ENCODE results near the gene HMHB1. TPM values are rescaled to one million over a fixed set of nuclear protein-coding genes. Genes with fewer than 3 reads are reported as not detected.
"Not testable (repeated sequence)": the region's sequence is repeated elsewhere in the genome, so short reads cannot be mapped to it uniquely, and the experiment has no call there.

The HMHB1 gene
- total RNA-seq, 2 donors from 2014 or later, result not detected

DNA sequence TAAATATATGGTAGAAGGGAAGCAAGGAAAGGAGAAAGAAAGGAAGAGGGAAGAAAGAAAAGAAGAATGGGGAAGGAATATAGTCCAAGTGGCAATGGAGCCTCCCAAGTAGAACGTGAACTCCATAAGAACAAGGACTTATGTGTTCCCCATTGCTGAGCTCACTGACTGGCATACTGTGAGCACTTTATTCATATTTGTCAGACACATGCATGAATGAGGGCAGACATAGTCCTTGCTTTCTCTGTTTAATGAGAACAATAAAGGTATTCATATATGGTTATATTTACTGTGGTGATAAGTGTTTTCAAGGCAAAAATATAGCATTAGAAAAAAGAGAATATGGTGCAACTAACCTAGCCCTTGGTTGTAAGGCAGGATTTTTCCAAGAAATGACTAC, 23.6 kb upstream of the HMHB1 start:
- Mint-ChIP-seq H3K27ac (no peak overlapping the region), H3K4me3 (no peak overlapping the region), H3K27me3 (peaks cover 7% of the 10 kb centered on the region), H3K36me3 (ENCODE audit: low read depth) (no peaks in the 10 kb centered on the region), H3K4me1 (no peaks in the 10 kb centered on the region)
- ATAC-seq (no peak), DNase-seq (no peak)
- no peaks in the 10 kb centered on the region for H3K9me3 ChIP-seq (ENCODE audit: control insufficient read depth, low read length, poor library complexity, severe bottlenecking)

DNA sequence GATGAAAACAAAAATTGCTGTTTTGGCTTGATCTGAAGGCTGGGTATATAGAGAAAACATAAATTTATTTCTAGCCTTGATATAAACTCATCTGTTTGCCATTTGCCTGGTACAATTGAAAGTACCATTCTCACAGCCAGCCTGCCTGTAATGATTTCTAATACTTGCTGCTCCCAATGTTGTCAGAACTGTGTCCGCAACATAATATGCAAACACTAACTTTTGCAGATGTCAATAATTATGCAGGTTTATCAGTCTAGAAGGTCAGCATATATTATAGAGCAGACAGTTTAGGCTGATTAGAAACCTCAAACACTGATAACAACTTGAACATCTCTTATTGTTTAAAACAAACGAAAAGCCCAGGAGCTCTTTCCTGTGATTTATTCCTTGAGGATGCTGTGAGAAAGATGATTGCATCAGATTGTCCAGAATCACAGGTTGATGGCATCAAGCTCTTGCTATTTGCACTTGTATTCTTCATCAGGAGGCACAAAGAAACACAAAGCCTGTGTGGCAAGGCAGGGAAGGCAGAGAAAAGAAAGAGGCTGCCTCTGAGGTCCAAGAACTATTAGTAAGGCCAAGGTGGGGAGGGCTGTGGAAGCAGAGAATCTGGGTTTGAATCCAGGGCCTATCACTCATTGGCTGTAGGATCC, 21.4 kb upstream of the HMHB1 start:
- ATAC-seq (no peak), DNase-seq (no peak)
- no peak overlapping the region for H3K27ac Mint-ChIP-seq
- H3K9me3 ChIP-seq (ENCODE audit: control insufficient read depth, low read length, poor library complexity, severe bottlenecking), result no peaks in the 10 kb centered on the region
- H3K4me1 Mint-ChIP-seq, result no peaks in the 10 kb centered on the region
- H3K27me3 Mint-ChIP-seq, result peaks cover 23% of the 10 kb centered on the region
- H3K4me3 Mint-ChIP-seq, result no peak overlapping the region
- H3K36me3 Mint-ChIP-seq (ENCODE audit: low read depth), result no peaks in the 10 kb centered on the region

GRCh38 chr5:143791848-143792731, 19.9 kb upstream of the HMHB1 start:
- H3K27ac Mint-ChIP-seq, result no peak overlapping the region
- H3K27me3 Mint-ChIP-seq, result peaks cover 30% of the 10 kb centered on the region
- DNase-seq (no peak), ATAC-seq (no peak)
- no peaks in the 10 kb centered on the region for H3K36me3 Mint-ChIP-seq (ENCODE audit: low read depth)
- H3K4me1 Mint-ChIP-seq, result no peaks in the 10 kb centered on the region
- no peak overlapping the region for H3K4me3 Mint-ChIP-seq
- H3K9me3 ChIP-seq (ENCODE audit: control insufficient read depth, low read length, poor library complexity, severe bottlenecking), result no peaks in the 10 kb centered on the region

DNA sequence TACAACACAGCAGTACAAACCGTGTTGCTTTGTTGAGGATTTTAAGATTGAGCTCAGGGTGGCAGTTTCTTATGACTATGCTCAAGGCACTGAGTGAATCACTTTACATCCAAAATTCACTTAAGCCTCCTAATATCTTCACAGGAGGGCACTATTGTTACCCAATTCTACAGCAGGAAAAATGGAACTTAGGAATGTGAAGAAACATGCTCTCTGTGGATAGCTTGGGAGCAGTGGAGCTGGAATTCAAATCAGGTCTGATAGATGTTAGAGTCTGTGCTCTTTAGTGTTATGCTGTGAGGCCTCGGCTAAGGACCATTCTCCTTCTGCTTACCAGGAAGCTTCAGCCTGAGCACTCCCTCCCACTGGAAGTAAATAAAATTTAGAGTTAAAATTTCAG, 18.7 kb upstream of the HMHB1 start:
- Mint-ChIP-seq H3K27ac (no peak overlapping the region), H3K36me3 (ENCODE audit: low read depth) (no peaks in the 10 kb centered on the region), H3K4me3 (no peak overlapping the region), H3K4me1 (no peaks in the 10 kb centered on the region), H3K27me3 (peaks cover 26% of the 10 kb centered on the region)
- no peak for DNase-seq
- no peaks in the 10 kb centered on the region for H3K9me3 ChIP-seq (ENCODE audit: control insufficient read depth, low read length, poor library complexity, severe bottlenecking)
- no peak for ATAC-seq

DNA sequence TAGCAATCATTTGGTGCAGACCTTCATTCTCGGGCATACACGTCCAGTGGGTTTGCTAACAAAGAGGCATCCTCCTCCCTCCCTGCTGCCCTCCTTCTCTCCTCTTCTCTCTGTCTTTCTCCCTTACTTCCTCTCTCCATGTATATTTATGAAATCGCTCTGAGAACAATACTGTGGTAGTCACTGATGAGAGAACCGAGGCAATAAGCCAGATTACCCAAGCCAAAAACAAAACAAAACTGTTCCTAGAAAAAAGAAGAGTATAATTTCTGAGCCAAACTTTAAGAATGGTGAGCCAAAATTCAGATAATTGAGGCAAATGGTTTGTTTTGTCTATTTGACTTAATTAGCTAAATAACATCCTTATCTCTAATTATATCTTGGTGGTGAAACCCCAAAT, 15.8 kb upstream of the HMHB1 start:
- H3K36me3 Mint-ChIP-seq (ENCODE audit: low read depth), result peaks cover 2% of the 10 kb centered on the region
- no peak overlapping the region for H3K4me3 Mint-ChIP-seq
- H3K27ac Mint-ChIP-seq, result no peak overlapping the region
- DNase-seq (no peak), ATAC-seq (no peak)
- H3K9me3 ChIP-seq (ENCODE audit: control insufficient read depth, low read length, poor library complexity, severe bottlenecking), result no peaks in the 10 kb centered on the region
- H3K27me3 Mint-ChIP-seq, result peaks cover 24% of the 10 kb centered on the region
- no peaks in the 10 kb centered on the region for H3K4me1 Mint-ChIP-seq

GRCh38 chr5:143796753-143797152, 15.2 kb upstream of the HMHB1 start:
- H3K9me3 ChIP-seq (ENCODE audit: control insufficient read depth, low read length, poor library complexity, severe bottlenecking), result no peaks in the 10 kb centered on the region
- peaks cover 24% of the 10 kb centered on the region for H3K27me3 Mint-ChIP-seq
- peaks cover 2% of the 10 kb centered on the region for H3K36me3 Mint-ChIP-seq (ENCODE audit: low read depth)
- no peaks in the 10 kb centered on the region for H3K4me1 Mint-ChIP-seq
- no peak for ATAC-seq
- H3K4me3 Mint-ChIP-seq, result no peak overlapping the region
- no peak overlapping the region for H3K27ac Mint-ChIP-seq
- no peak for DNase-seq

DNA sequence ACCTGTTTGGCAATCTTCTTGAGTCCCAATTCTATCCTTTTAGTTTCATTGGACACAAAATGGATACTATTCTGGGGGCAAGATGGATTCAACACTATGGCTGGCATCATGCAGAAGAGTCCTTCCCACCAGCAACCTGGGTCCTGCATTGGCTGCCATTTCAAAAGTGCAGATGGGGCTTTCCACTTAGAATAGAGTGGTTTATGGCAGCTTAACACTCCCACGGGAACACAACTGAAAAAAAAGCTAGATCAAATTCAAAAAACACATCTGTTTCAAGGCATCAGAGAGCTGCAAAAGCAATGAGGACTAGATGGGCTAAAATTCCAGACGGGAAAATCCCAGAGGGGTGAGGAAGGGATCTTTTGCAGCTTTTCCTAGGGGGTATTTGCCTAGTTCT, 11.2 kb upstream of the HMHB1 start:
- H3K9me3 ChIP-seq (ENCODE audit: control insufficient read depth, low read length, poor library complexity, severe bottlenecking), result no peaks in the 10 kb centered on the region
- H3K4me1 Mint-ChIP-seq, result no peaks in the 10 kb centered on the region
- H3K36me3 Mint-ChIP-seq (ENCODE audit: low read depth), result peaks cover 2% of the 10 kb centered on the region
- no peak for DNase-seq
- no peak overlapping the region for H3K27ac Mint-ChIP-seq
- H3K4me3 Mint-ChIP-seq, result no peak overlapping the region
- H3K27me3 Mint-ChIP-seq, result peaks cover 8% of the 10 kb centered on the region
- ATAC-seq, result no peak

GRCh38 chr5:143801252-143801939, 10.6 kb upstream of the HMHB1 start:
- Mint-ChIP-seq H3K27me3 (peaks cover 8% of the 10 kb centered on the region), H3K4me1 (no peaks in the 10 kb centered on the region), H3K4me3 (no peak overlapping the region), H3K36me3 (ENCODE audit: low read depth) (peaks cover 2% of the 10 kb centered on the region), H3K27ac (no peak overlapping the region)
- DNase-seq (no peak), ATAC-seq (no peak)
- H3K9me3 ChIP-seq (ENCODE audit: control insufficient read depth, low read length, poor library complexity, severe bottlenecking), result no peaks in the 10 kb centered on the region

- H3K27me3 Mint-ChIP-seq, result peaks cover 18% of the 10 kb centered on the region
- H3K4me3 Mint-ChIP-seq, result no peak overlapping the region
- H3K9me3 ChIP-seq (ENCODE audit: control insufficient read depth, low read length, poor library complexity, severe bottlenecking), result no peaks in the 10 kb centered on the region
- H3K27ac Mint-ChIP-seq, result no peak overlapping the region
- DNase-seq (no peak), ATAC-seq (no peak)
- H3K36me3 Mint-ChIP-seq (ENCODE audit: low read depth), result no peaks in the 10 kb centered on the region
- no peaks in the 10 kb centered on the region for H3K4me1 Mint-ChIP-seq
Measured at GRCh38 chr5:143805861-143806260, 6.1 kb upstream of the HMHB1 start.

DNA sequence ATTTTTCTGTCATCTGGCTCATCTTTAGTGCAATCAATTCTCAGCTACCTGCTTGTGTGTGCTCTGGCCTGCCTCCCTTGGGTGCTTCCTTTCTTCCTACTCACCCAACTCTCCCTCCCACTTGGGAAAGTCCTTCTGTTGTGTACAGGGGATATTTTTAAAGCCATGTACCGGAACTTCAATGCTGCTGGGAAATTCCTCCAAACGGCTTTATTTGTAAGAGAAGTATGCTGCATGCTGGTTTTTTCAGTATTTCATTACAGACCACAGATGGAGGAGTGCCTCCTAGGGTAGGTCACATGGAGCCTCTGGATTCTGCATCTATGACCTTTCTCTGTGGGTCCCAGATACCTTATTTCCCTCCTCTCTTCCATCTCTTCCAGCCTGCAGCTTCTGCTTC, 5.4 kb upstream of the HMHB1 start:
- no peak for DNase-seq
- no peak for ATAC-seq
- H3K27me3 Mint-ChIP-seq, result peaks cover 18% of the 10 kb centered on the region
- H3K4me3 Mint-ChIP-seq, result no peak overlapping the region
- no peaks in the 10 kb centered on the region for H3K9me3 ChIP-seq (ENCODE audit: control insufficient read depth, low read length, poor library complexity, severe bottlenecking)
- H3K36me3 Mint-ChIP-seq (ENCODE audit: low read depth), result no peaks in the 10 kb centered on the region
- H3K27ac Mint-ChIP-seq, result no peak overlapping the region
- H3K4me1 Mint-ChIP-seq, result no peaks in the 10 kb centered on the region

- DNase-seq (no peak), ATAC-seq (no peak)
- H3K9me3 ChIP-seq (ENCODE audit: control insufficient read depth, low read length, poor library complexity, severe bottlenecking), result no peaks in the 10 kb centered on the region
- H3K27me3 Mint-ChIP-seq, result peaks cover 26% of the 10 kb centered on the region
- H3K4me3 Mint-ChIP-seq, result no peak overlapping the region
- no peak overlapping the region for H3K27ac Mint-ChIP-seq
- H3K36me3 Mint-ChIP-seq (ENCODE audit: low read depth), result peaks cover 3% of the 10 kb centered on the region
- peaks cover 8% of the 10 kb centered on the region for H3K4me1 Mint-ChIP-seq
Measured at GRCh38 chr5:143807401-143807800, 4.6 kb upstream of the HMHB1 start.

GRCh38 chr5:143816370-143816769, 4.4 kb downstream of the HMHB1 start:
- not testable (repeated sequence) for DNase-seq; H3K4me1 Mint-ChIP-seq; H3K27ac Mint-ChIP-seq; H3K36me3 Mint-ChIP-seq (ENCODE audit: low read depth); ATAC-seq; H3K4me3 Mint-ChIP-seq; H3K9me3 ChIP-seq (ENCODE audit: control insufficient read depth, low read length, poor library complexity, severe bottlenecking)
- peaks cover 30% of the 10 kb centered on the region for H3K27me3 Mint-ChIP-seq

DNA sequence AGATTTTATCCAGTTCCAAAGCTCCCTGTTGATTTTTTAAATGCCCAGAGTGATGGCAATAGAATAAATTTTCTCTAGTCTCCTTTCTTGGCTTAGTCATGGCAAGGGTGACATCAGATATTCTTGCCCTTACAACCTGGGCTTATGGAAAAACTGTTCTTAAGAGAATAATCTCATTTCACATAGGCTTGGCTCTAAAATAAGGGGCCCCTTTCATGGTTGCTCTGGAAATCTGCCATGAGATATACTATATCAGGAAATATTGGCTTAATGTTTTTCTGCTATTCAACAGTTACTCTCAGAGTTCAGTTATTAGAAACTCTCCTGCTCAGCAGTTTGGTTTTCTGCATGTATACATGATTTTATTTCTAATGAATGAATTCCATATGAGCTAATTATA, 7.8 kb downstream of the HMHB1 start:
- H3K9me3 ChIP-seq (ENCODE audit: control insufficient read depth, low read length, poor library complexity, severe bottlenecking), result no peaks in the 10 kb centered on the region
- no peak for ATAC-seq
- no peaks in the 10 kb centered on the region for H3K4me1 Mint-ChIP-seq
- DNase-seq, result no peak
- H3K27me3 Mint-ChIP-seq, result peaks cover 21% of the 10 kb centered on the region
- no peak overlapping the region for H3K27ac Mint-ChIP-seq
- peaks cover 6% of the 10 kb centered on the region for H3K36me3 Mint-ChIP-seq (ENCODE audit: low read depth)
- no peak overlapping the region for H3K4me3 Mint-ChIP-seq
